Activated CD8-positive, alpha-beta T cell treated with anti-CD3 and anti-CD28 coated beads for 36 hours (primary cell): ENCODE measurements around the gene CASKIN2. TPM values are rescaled to one million over a fixed set of nuclear protein-coding genes. Genes with fewer than 3 reads are reported as not detected.

ENCODE experiments used
- ATAC-seq: fragments of 200-7000 bp; cut with Tn5 transposase; one replicate; pipeline ENCODE4 v1.10.0; 2021; ENCODE audit warnings: mild to moderate bottlenecking, moderate library complexity
- CTCF ChIA-PET: fragments of 350-600 bp; sonication (Branson Sonifier 250); formaldehyde crosslinking; loops from one replicate; lab custom pipeline; 2021; ENCODE audit warnings: antibody characterized with exemption; lab: Charles Lee
- POLR2A ChIA-PET: fragments of 350-600 bp; sonication (Branson Sonifier 250); formaldehyde crosslinking; loops from one replicate; lab custom pipeline; 2021; ENCODE audit warnings: antibody characterized with exemption; lab: Charles Lee
- DNase-seq: peaks from one replicate; pipeline ENCODE4 v3.0.0-alpha.2; 2020
- H3K27ac Mint-ChIP-seq: one replicate; pipeline ENCODE4 v1.8.0; 2021; ENCODE audit warnings: mild to moderate bottlenecking, mixed read lengths
- H3K27me3 Mint-ChIP-seq: one replicate; pipeline ENCODE4 v1.8.0; 2021; ENCODE audit warnings: mixed read lengths
- H3K36me3 Mint-ChIP-seq: one replicate; pipeline ENCODE4 v1.8.0; 2021; ENCODE audit warnings: low read depth, mixed read lengths
- H3K4me1 Mint-ChIP-seq: one replicate; pipeline ENCODE4 v1.8.0; 2021; ENCODE audit warnings: low read depth, mixed read lengths
- H3K4me3 Mint-ChIP-seq: one replicate; pipeline ENCODE4 v1.8.0; 2021; ENCODE audit warnings: mild to moderate bottlenecking, moderate library complexity, mixed read lengths
- H3K9me3 Mint-ChIP-seq: one replicate; pipeline ENCODE4 v1.8.0; 2021; ENCODE audit warnings: mixed read lengths
- intact Hi-C: fragments of 100-400 bp; cut with micrococcal nuclease; formaldehyde crosslinking; loops from one replicate; pipeline ENCODE4 v1.10.0; 2022
- total RNA-seq, 2 experiments: library from RNA; stranded (reverse); gene quantifications; one replicate each; pipeline ENCODE4 v1.2.3, GENCODE V29; 2021
- TF ChIP-seq, protein P1 (sequence below): fragments of 200-600 bp; IDR thresholded peaks from one replicate; pipeline ENCODE4 v1.8.0; 2022; ENCODE audit warnings: antibody characterized with exemption, mild to moderate bottlenecking

CASKIN2 gene
- total RNA-seq, 2 experiments from 2014 or later: 2.2 to 2.5 TPM

DNA sequence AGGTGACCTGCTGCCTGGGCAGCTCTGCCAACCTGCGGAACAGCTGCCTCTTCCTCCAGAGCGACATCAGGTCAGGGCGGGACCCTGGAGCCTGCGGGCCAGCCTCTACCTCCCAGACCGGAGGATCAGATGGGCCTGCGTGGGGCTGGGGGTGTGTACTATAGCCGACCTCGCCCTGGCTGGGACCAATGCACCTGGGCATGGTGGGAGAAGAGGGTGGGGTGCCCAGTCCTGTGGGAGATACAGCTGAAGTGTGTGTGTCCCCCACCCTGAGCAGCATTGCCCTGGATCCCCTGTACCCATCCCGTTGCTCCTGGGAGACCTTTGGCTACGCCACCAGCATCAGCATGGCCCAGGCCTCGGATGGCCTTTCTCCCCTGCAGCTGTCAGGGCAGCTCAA lies 19.3 kb downstream of the CASKIN2 start:
- POLR2A ChIA-PET: no interaction called here
- Mint-ChIP-seq H3K9me3 (no peaks in the 10 kb centered on the region), H3K27me3 (no peaks in the 10 kb centered on the region), H3K36me3 (peaks cover 4% of the 10 kb centered on the region), H3K4me1 (peaks cover 5% of the 10 kb centered on the region), H3K27ac (no peak overlapping the region), H3K4me3 (no peak overlapping the region)
- CTCF ChIA-PET: no interaction called here
- no peak for ATAC-seq
- no peak for DNase-seq
- TF ChIP-seq, protein P1, sequence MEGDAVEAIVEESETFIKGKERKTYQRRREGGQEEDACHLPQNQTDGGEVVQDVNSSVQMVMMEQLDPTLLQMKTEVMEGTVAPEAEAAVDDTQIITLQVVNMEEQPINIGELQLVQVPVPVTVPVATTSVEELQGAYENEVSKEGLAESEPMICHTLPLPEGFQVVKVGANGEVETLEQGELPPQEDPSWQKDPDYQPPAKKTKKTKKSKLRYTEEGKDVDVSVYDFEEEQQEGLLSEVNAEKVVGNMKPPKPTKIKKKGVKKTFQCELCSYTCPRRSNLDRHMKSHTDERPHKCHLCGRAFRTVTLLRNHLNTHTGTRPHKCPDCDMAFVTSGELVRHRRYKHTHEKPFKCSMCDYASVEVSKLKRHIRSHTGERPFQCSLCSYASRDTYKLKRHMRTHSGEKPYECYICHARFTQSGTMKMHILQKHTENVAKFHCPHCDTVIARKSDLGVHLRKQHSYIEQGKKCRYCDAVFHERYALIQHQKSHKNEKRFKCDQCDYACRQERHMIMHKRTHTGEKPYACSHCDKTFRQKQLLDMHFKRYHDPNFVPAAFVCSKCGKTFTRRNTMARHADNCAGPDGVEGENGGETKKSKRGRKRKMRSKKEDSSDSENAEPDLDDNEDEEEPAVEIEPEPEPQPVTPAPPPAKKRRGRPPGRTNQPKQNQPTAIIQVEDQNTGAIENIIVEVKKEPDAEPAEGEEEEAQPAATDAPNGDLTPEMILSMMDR: no peak
- intact Hi-C loops: no loop called here

DNA sequence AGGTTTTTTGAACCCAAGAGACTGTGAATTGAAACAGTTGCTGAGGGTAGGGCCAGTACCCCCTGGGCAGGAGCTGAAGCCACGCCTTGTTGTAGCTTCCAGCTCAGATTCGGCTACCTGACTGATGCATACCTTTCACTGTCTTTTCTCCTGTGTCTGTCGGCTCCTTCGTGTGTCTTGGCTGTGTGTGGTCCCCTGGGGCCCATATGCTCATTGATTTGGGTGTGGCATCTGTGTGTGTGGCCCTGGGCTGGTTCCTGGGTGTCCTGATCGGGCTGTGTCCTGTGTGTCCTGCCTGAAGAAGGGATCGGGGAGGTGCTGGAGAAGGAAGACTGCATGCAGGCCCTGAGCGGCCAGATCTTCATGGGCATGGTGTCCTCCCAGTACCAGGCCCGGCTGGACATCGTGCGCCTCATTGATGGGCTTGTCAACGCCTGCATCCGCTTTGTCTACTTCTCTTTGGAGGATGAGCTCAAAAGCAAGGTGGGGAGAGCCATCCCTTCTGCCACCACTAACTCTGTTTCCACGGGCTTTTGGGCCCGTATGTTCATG lies 20.9 kb downstream of the CASKIN2 start:
- no peak overlapping the region for H3K4me3 Mint-ChIP-seq
- no peak overlapping the region for H3K27ac Mint-ChIP-seq
- peaks cover 5% of the 10 kb centered on the region for H3K4me1 Mint-ChIP-seq
- ChIA-PET CTCF (interaction anchor here (1.4 kb wide), 1 partner anchor 22 kb away, joined by 3 read pairs; the partner anchor contains the start of gene TSEN54), POLR2A (no interaction called here)
- H3K27me3 Mint-ChIP-seq: no peaks in the 10 kb centered on the region
- H3K36me3 Mint-ChIP-seq: peaks cover 4% of the 10 kb centered on the region
- no peaks in the 10 kb centered on the region for H3K9me3 Mint-ChIP-seq
- no peak for DNase-seq
- intact Hi-C loops: no loop called here
- no peak for ATAC-seq
- TF ChIP-seq, protein P1: no peak

DNA sequence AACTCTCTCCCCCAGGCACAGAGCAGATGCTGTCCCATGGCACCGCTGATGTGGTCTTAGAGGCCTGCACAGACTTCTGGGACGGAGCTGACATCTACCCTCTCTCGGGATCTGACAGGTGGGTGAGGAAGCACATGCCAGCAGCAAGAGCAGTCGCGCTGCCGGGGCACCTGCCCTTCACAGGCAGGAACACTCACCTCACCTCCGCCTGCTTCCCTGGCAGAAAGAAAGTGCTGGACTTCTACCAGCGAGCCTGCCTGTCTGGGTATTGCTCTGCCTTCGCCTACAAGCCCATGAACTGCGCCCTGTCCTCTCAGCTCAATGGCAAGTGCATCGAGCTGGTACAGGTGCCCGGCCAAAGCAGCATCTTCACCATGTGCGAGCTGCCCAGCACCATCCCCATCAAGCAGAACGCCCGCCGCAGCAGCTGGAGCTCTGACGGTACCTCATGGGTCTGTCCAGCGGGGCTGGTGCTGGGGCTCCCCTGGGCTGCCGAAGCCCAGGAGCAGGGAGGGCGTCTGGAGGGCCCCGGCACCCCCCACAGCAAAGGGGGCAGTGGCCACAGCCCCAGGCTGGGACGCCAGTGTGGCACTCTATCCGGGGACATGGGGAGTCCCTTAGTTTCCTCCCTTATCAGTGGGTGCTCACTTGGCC lies 21.7 kb downstream of the CASKIN2 start:
- Mint-ChIP-seq H3K27me3 (no peaks in the 10 kb centered on the region), H3K27ac (no peak overlapping the region), H3K4me1 (peaks cover 5% of the 10 kb centered on the region), H3K4me3 (no peak overlapping the region), H3K9me3 (no peaks in the 10 kb centered on the region), H3K36me3 (peaks cover 1% of the 10 kb centered on the region)
- POLR2A ChIA-PET: no interaction called here
- ATAC-seq (no peak), DNase-seq (no peak)
- TF ChIP-seq, protein P1: no peak
- intact Hi-C loops: no loop called here
- CTCF ChIA-PET: no interaction called here

DNA sequence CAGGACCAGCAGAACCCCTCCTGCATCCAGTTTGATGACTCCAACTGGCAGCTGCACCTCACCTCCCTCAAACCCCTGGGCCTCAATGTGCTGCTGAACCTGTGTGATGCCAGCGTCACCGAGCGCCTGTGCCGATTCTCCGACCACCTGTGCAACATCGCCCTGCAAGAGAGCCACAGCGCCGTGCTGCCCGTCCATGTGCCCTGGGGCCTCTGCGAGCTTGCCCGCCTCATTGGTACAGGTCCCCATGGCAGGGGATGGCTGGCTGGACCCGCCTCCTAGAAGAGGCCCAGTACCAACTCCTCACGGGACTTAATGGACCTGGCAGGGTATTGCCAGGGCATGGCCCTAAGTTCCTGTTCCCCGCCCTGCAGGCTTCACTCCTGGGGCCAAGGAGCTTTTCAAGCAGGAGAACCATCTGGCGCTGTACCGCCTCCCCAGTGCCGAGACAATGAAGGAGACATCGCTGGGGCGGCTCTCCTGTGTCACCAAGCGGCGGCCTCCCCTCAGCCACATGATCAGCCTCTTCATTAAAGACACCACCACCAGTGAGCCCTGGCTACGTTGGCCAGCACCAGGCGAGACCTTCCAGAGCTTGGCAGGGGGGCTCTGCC lies 22.7 kb downstream of the CASKIN2 start:
- Mint-ChIP-seq H3K27me3 (no peaks in the 10 kb centered on the region), H3K36me3 (no peaks in the 10 kb centered on the region), H3K9me3 (no peaks in the 10 kb centered on the region), H3K4me1 (peaks cover 5% of the 10 kb centered on the region), H3K4me3 (no peak overlapping the region), H3K27ac (no peak overlapping the region)
- ATAC-seq (no peak), DNase-seq (no peak)
- intact Hi-C loops: no loop called here
- ChIA-PET POLR2A (no interaction called here), CTCF (no interaction called here)
- TF ChIP-seq, protein P1: no peak

DNA sequence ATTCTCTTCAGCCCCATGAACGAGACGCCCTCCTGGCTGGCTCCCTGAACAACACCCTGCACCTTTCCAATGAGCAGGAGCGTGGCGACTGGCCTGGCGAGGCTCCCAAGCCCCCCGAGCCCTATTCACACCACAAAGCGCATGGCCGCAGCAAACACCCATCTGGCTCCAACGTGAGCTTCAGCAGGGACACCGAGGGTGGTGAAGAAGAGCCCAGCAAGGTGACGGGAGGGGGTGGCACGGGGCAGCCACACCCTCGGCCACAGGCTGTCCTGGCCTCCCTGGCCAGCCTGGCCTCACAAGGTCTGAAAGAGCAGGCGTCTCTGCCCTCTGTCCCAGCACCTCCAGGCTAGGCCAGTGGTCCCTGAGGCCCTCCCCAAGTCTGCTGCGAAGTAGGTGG lies 23.7 kb downstream of the CASKIN2 start:
- peaks cover 12% of the 10 kb centered on the region for H3K4me1 Mint-ChIP-seq
- ChIA-PET CTCF (interaction anchor here (0.6 kb wide), 1 partner anchor 65 kb away, joined by 3 read pairs; no protein-coding TSS in a partner anchor), POLR2A (interaction anchor here (1.0 kb wide), 1 partner anchor 9 kb away, joined by 3 read pairs; no protein-coding TSS in a partner anchor)
- no peaks in the 10 kb centered on the region for H3K9me3 Mint-ChIP-seq
- TF ChIP-seq, protein P1: no peak
- no peak for DNase-seq
- H3K27me3 Mint-ChIP-seq: no peaks in the 10 kb centered on the region
- no peak overlapping the region for H3K4me3 Mint-ChIP-seq
- ATAC-seq: no peak
- intact Hi-C loops: no loop called here
- H3K27ac Mint-ChIP-seq: no peak overlapping the region
- peaks cover 2% of the 10 kb centered on the region for H3K36me3 Mint-ChIP-seq
